ENCODE results near the gene NFATC2. TPM values are rescaled to one million over a fixed set of nuclear protein-coding genes. Genes with fewer than 3 reads are reported as not detected.

NFATC2 gene
- total RNA-seq, 1 donor from 2014 or later: 3.9 TPM

GRCh38 chr20:51554538-51555165 is 12.1 kb upstream of the NFATC2 start:
- H3K4me1 ChIP-seq (ENCODE audit: insufficient read depth, low read length): peaks cover 14% of the 10 kb centered on the region

GRCh38 chr20:51553897-51554486 is 11.5 kb upstream of the NFATC2 start:
- H3K27ac ChIP-seq (ENCODE audit: low read depth, low read length): peak overlapping the region; percentile 54
- H3K4me2 ChIP-seq (ENCODE audit: low read length): peak overlapping the region; percentile 52
- no peaks in the 10 kb centered on the region for H3K9me3 ChIP-seq (ENCODE audit: insufficient read depth, low read depth, low read length)
- H2AFZ ChIP-seq (ENCODE audit: low read depth, low read length): no peak overlapping the region
- peaks cover 14% of the 10 kb centered on the region for H3K4me1 ChIP-seq (ENCODE audit: insufficient read depth, low read length)
- peaks cover 2% of the 10 kb centered on the region for H3K27me3 Mint-ChIP-seq (ENCODE audit: low read depth, unreplicated experiment)
- H3K27ac Mint-ChIP-seq (ENCODE audit: unreplicated experiment): no peak overlapping the region
- no peaks in the 10 kb centered on the region for H3K27me3 ChIP-seq (ENCODE audit: insufficient read depth, low read length)
- FAIRE-seq (no peak), DNase-seq (ENCODE audit: low read depth) (peak; percentile 60)
- H3K9me3 Mint-ChIP-seq (ENCODE audit: unreplicated experiment): peaks cover 4% of the 10 kb centered on the region
- peaks cover 6% of the 10 kb centered on the region for H4K20me1 ChIP-seq (ENCODE audit: insufficient read depth, low read length)
- H3K4me3 Mint-ChIP-seq (ENCODE audit: unreplicated experiment): no peak overlapping the region
- H3K79me2 ChIP-seq (ENCODE audit: insufficient read depth, low read length): no peaks in the 10 kb centered on the region
- H3K4me3 ChIP-seq (ENCODE audit: insufficient read depth, low read depth, low read length): no peak overlapping the region
- H3K36me3 ChIP-seq (ENCODE audit: insufficient read depth, low read length): no peaks in the 10 kb centered on the region
- peak overlapping the region; percentile 32 for H3K9ac ChIP-seq (ENCODE audit: low read length)
- TF ChIP-seq CTCF (IDR thresholded peaks at IDR 0.05; ENCODE audit: insufficient read depth, low read depth, low read length) (no peak), EZH2 (IDR thresholded peaks at IDR 0.05; ENCODE audit: insufficient read depth, low read length) (no peak)
- peaks cover 2% of the 10 kb centered on the region for H3K4me1 Mint-ChIP-seq (ENCODE audit: low read depth, unreplicated experiment)
- H3K36me3 Mint-ChIP-seq (ENCODE audit: low read depth, unreplicated experiment): peaks cover 12% of the 10 kb centered on the region

More at GRCh38 chr20:51554538-51555165, 12.1 kb upstream of the NFATC2 start:
- Histone ChIP-seq H2AFZ (ENCODE audit: low read depth, low read length) (no peak overlapping the region), H3K4me2 (ENCODE audit: low read length) (peak overlapping the region; percentile 52), H3K36me3 (ENCODE audit: insufficient read depth, low read length) (no peaks in the 10 kb centered on the region), H3K9me3 (ENCODE audit: insufficient read depth, low read depth, low read length) (no peaks in the 10 kb centered on the region), H3K4me3 (ENCODE audit: insufficient read depth, low read depth, low read length) (no peak overlapping the region), H3K27me3 (ENCODE audit: insufficient read depth, low read length) (no peaks in the 10 kb centered on the region), H3K9ac (ENCODE audit: low read length) (peak overlapping the region; percentile 32), H4K20me1 (ENCODE audit: insufficient read depth, low read length) (peaks cover 8% of the 10 kb centered on the region), H3K79me2 (ENCODE audit: insufficient read depth, low read length) (peaks cover 6% of the 10 kb centered on the region), H3K27ac (ENCODE audit: low read depth, low read length) (peak overlapping the region; percentile 54)
- no peak for FAIRE-seq
- Mint-ChIP-seq H3K9me3 (ENCODE audit: unreplicated experiment) (peaks cover 4% of the 10 kb centered on the region), H3K27ac (ENCODE audit: unreplicated experiment) (no peak overlapping the region), H3K4me3 (ENCODE audit: unreplicated experiment) (no peak overlapping the region), H3K27me3 (ENCODE audit: low read depth, unreplicated experiment) (peaks cover 2% of the 10 kb centered on the region), H3K36me3 (ENCODE audit: low read depth, unreplicated experiment) (peaks cover 12% of the 10 kb centered on the region), H3K4me1 (ENCODE audit: low read depth, unreplicated experiment) (peaks cover 2% of the 10 kb centered on the region)
- peak; percentile 82 for DNase-seq (ENCODE audit: low read depth)
- TF ChIP-seq EZH2 (IDR thresholded peaks at IDR 0.05; ENCODE audit: insufficient read depth, low read length) (no peak), CTCF (IDR thresholded peaks at IDR 0.05; ENCODE audit: insufficient read depth, low read depth, low read length) (no peak)

- no peaks in the 10 kb centered on the region for H3K9me3 ChIP-seq (ENCODE audit: insufficient read depth, low read depth, low read length)
- H2AFZ ChIP-seq (ENCODE audit: low read depth, low read length): no peak overlapping the region
- Mint-ChIP-seq H3K4me1 (ENCODE audit: low read depth, unreplicated experiment) (peaks cover 2% of the 10 kb centered on the region), H3K9me3 (ENCODE audit: unreplicated experiment) (peaks cover 5% of the 10 kb centered on the region), H3K27me3 (ENCODE audit: low read depth, unreplicated experiment) (peaks cover 9% of the 10 kb centered on the region), H3K36me3 (ENCODE audit: low read depth, unreplicated experiment) (peaks cover 18% of the 10 kb centered on the region), H3K4me3 (ENCODE audit: unreplicated experiment) (no peak overlapping the region), H3K27ac (ENCODE audit: unreplicated experiment) (no peak overlapping the region)
- H3K36me3 ChIP-seq (ENCODE audit: insufficient read depth, low read length): no peaks in the 10 kb centered on the region
- no peak for FAIRE-seq
- H4K20me1 ChIP-seq (ENCODE audit: insufficient read depth, low read length): peaks cover 28% of the 10 kb centered on the region
- H3K9ac ChIP-seq (ENCODE audit: low read length): no peak overlapping the region
- DNase-seq (ENCODE audit: low read depth): no peak
- TF ChIP-seq EZH2 (IDR thresholded peaks at IDR 0.05; ENCODE audit: insufficient read depth, low read length): no peak
- no peak for TF ChIP-seq CTCF (IDR thresholded peaks at IDR 0.05; ENCODE audit: insufficient read depth, low read depth, low read length)
- H3K79me2 ChIP-seq (ENCODE audit: insufficient read depth, low read length): no peaks in the 10 kb centered on the region
- no peaks in the 10 kb centered on the region for H3K27me3 ChIP-seq (ENCODE audit: insufficient read depth, low read length)
- H3K4me2 ChIP-seq (ENCODE audit: low read length): no peak overlapping the region
- H3K4me3 ChIP-seq (ENCODE audit: insufficient read depth, low read depth, low read length): no peak overlapping the region
- peaks cover 14% of the 10 kb centered on the region for H3K4me1 ChIP-seq (ENCODE audit: insufficient read depth, low read length)
- H3K27ac ChIP-seq (ENCODE audit: low read depth, low read length): no peak overlapping the region
These were observed 8.7 kb upstream of the NFATC2 start for GRCh38 chr20:51551186-51551585.

Data from astrocyte (in vitro differentiated cells and primary cell).